NCI-H524 treated with DMSO at 0.1 percent for 48 hours (cell line): Measurements from ENCODE around the gene SURF2.

ENCODE experiments used
- DNase-seq: peaks from one replicate; lab custom pipeline; 2025; lab: John Stamatoyannopoulos, UW

SURF2 gene

DNA sequence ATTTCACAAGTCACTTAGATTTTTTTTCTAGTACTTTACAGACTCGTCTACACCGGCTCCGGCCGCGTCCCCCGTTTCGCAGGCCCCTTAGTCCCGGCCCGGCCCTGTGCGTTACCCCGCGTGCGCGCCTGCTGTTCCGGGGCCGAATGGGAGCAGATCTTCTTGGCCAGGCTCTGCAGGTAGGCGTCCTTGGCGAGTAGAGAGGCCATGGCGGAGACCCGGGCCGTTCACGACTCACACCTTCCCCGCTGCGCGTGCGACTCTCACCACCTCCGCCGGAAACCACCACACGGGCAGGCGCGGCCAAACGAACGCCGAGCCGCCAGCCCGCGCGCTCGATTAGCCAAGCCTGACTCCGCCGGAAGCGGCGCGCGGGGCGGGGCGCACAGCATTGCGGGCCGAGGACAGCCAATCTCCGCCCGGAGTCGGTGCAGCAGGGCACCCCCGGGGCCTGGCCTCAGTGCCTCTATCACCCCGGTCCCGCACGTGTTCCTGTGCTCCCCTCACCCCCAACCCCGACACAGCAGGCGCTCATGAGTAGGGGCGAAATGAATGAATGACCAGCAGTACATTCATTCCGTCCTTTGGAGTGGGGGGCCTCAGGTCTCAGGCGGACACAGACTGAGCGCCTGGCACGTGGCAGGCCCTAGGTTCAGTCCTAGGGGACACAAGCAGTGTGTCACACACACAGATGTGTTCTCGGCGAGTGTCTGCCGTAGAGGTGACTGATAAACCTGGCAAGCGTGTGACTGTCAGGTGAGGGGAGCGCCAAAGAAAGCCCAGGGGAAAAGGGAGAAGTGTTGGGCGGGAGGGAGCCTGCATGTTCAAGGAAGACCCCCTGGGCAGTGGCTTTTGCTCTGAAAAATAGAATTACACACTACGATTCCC lies 20.2 kb upstream of the SURF2 start, which contains the start of gene SURF6:
Gene SURF6, minus strand, starts transcription at position 265 of the 888 bp plus-strand sequence. Its CDS starts 56 bp downstream, at position 209.
- peak; percentile 67 for DNase-seq

DNA sequence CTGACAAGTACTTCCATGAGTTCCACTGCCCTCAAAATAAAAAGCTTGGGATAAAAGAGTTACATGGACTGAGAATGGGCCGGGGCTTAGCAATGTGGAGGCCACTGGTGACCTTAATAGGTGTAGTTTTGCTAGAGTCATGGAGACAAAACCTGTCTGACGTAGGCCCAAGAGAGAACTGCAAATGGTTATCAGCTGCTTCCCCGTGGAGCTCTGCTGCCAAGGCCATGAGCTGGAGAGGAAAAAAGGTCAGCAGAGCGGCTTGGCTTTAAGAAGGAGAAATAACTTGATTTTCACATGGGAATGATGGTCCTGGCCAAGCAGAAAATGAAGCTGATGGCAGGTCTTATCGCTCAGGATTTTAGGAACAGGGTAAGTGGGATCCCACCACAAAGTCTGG lies 16.7 kb upstream of the SURF2 start:
- DNase-seq, result no peak

DNA sequence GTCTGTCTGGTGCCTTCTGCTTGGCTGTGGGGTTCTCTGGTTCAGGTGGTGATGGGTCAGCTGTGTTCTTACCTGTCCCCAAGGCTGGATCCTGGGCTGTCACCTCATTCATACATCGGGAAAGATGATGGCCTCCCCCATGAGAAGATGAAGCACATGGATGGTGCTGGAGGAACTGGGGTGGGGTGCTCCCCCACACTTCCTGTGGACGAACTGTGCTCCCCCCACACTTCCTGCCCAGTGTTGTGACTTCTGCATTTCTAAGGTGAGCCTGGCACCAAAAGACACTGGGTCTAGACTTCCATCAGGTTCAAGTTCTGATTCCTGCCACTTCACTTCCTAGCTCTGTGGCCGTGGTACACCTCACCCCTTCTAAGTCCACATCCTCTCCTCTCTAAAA lies 16.1 kb upstream of the SURF2 start:
- DNase-seq, result no peak

DNA sequence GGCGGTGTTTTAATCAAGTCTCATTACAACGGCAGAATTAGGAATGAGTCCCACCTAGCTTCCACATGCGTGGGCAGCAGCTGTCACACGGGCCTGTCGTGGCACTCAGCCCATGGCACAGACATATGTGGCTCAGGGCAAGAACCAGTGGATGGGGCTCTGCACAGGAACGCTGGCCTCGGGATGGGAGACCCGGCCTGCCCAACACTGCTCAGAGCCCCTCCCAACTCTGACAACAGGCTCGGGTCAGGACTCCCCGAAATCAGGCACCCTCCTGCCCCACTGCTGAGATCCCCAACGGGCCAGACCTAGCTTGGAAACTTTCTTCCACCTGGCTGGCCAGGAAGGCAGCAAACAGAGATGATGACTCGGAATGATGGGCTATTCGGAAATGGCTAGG lies 15.4 kb upstream of the SURF2 start:
- no peak for DNase-seq

DNA sequence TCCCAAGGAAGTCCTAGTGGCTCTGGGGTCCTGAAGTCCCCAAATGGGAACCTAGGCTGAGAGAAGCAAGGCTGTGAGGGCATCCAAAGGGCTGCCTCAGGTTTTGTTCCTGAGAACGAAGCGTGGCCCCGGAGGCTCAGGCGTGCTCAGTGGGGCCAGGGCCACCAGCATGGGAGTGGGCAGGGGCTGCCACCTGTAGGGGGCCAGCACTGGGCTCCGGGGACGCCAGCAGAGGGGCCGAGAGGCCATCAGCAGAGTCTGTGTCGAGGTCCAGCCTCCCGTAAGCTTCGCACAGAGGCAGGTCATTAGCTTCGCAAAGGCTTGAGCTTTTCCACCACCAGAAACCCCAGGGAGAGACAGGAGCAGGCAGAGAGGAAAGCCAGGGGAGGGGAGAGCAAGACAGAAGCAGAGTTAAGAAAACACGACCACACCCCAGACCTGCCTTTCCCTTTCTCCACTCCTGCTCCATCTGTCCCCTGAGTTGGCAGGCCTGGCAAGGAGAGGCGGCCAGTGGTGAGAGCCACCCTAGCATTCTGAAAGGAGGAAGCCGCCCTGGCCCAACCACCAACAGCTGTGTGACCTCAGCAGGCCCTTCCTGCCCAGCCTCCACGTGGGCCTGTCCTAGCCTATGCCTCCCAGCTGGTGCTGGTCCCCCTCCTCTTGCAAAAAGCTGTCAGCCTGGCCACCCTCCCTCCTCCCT lies 14.8 kb upstream of the SURF2 start:
- no peak for DNase-seq

DNA sequence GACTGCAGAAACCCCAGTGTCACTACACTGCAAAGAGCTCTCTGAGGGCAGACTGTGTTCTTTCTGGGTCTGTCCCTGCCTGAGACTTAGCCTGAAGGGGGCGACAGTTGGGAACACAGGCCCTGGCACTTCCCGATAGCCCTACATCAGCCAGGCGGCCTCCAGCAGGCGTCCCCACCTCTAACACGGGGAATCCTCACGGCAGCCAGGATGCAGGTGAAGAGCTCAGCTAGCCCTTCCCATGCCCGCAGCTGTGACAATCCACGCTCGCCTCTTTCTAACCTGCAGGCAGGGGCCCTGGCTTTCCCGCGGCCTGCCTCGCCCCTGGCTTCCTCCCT lies 14.3 kb upstream of the SURF2 start:
- DNase-seq, result no peak

DNA sequence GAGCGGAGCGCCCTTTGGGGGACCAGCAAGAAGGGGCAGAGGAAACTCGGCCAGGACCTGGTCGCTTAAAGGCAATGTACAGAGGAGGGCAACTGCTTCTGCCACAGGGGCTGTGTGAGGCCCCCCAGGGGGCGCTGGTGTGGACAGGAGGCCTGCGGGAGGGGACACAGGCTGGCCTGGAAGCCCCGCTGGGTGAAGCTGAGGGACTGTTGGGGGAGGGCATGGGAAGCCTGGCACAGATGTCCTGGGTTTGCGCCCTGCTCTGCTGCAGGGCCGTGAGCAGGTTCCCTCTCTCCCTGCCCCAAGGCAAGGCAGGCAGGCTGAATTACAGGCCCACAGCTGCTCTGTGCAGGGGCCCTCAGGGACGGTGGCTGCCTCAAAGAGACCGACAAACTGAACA lies 13.8 kb upstream of the SURF2 start:
- no peak for DNase-seq

DNA sequence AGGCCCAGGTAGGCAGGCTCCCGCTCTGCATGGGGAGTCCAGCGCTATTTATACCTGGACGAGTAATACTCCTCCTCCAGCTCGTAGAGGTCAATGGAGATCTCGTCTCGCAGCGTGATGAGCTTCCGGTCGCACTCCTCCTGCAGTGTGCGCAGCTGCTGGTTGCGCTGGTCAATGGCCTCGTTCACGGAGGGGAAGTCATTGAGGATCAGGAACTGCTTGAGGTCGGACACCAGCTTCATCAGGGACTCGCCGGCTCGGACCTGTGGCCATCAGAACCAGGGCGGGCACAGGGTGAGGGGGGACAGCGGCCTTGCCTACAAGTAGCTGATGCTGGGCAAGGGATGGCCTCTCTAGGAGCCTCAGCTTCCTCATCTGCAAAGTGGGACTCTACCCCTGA lies 12.3 kb upstream of the SURF2 start:
- no peak for DNase-seq

DNA sequence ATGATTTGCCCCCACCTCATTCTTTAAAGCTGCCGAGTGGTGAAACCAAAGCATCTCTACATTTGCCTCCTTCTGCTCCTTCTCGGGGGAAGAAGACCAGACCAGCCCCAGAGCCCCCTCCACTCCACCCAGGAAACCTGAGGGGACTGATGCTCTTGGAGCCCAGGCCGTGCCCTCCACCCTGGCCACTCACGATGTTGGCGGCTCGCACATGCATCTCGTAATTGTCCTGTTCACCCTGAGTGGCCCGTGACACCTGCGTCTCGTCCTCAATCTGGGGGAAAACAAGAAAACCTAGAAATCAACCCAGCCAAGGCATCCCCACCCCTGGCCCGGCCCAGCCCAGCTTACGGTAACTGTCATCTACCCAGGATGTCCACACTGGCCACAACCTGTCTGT lies 11.4 kb upstream of the SURF2 start:
- no peak for DNase-seq

DNA sequence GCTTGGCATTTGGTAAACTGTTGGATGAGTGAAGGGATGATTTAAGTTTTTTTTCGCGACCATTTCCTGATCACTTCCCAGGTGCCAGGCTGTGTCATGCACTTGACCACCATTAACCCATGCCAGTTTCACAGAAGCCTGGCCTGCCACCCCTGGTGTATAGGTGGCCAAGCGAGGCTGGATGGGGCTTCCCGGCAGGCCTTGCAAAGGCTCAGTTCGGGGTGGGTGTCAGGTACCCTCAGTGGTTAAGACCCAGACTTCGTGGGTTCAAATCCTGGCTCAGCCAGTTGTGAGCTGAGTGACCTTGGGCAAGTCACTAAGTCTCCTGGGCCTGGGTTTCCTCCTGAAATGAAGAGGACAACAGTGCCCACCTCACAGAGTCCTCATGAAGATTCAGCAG lies 10.8 kb upstream of the SURF2 start:
- no peak for DNase-seq

DNA sequence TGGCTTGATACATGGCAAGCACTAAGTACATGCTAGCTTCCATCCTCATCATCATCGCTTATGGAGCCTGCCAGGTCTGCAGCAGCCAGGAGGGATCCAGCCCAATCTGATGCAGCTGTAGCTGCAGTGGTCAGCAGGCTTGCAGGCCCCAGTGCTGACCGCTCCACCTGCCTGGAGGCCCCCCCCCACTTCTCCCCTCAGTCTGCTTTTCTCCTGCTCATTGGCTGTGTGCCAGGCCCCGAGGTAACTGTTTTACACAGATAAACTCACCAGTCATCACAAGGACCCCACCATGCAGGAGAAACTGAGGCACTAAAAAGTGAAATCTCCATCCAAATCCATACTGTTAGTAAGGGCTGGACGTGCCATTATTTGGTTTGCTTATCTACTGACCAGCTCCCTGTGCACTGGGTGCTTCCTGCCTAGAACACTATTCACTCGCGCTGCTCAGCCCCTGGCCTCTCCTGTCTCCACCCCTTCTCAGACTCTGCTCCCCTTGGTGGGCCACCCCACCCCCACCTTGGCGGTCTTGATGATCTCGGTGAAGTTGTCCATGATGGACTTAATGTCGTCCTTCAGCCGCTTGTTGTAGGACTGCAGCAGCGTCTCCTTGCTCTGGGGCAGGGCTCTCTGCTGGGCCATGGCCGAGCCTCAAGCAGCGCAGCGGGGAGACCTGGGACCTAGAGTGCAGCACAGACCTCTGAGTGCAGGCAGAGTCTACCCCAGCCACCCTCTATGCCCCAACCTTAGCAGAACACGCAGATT lies 10.1 kb upstream of the SURF2 start:
- DNase-seq, result no peak

DNA sequence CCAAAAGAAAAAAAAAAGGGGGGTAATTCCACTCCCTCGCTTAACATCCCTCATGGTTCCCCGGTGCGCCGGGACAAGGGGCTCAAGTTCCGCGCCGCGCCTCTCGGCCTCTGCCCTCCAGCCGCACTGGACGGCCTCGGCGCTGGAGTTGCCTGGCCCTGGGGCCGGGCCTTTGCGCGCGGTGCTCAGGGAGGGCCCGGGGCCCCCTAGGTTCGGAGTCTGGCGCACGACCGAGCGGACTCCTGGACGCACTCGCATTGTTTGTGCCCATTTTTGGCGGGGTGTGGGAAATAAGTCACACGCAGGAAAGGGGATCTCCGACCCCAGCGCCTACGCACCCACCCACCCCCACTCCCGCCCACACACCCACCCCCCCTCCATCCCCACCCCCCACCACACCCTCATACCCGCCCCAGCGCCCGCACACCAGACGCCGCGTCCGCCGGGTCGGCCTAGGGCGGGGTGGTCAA lies 8.8 kb upstream of the SURF2 start:
- DNase-seq, result no peak

DNA sequence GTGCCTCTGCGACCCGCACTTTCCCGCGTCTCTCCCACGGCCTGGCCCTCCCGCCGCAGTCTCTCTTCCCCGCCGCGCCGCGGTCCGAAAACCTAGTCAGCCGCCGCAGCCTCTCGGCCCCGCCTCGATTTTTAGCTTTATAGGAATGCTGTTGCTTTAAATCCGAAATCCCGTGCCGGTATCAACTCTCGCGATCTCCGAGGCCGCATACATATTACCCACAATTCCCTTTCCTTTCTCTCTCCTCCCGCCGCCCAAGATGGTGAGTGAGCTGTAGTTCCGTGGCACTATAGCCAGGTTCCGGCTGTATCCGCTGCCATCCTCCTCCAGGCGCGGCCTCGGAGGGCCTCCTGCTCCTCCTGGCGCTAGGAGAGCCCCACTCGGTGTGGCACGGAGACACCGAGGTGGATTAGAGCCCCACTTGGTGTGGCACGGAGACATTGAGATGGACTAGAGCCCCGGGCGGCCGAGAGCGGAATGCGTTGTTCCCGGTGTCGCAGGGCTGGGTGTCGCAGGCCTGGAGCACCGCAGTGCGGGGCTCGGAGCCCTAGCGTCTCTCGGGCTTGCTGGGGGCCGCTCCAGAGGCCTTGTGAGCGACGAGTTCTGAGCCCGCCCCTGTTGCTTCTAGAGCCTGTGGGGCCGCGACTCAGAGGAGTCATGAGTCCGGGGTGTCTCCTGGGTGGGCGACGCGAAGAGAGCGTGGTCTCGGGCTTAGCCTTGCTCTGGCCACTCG lies 8.2 kb upstream of the SURF2 start, which contains the start of the genes MED22 and RPL7A:
Gene MED22, minus strand, starts transcription at position 147 of the 733 bp plus-strand sequence. CDS start 1,469 bp downstream, outside the sequence.
Gene RPL7A, plus strand, starts transcription at position 234 of the 733 bp plus-strand sequence. Its CDS starts 26 bp downstream, at position 260.
- peak; percentile 96 for DNase-seq

DNA sequence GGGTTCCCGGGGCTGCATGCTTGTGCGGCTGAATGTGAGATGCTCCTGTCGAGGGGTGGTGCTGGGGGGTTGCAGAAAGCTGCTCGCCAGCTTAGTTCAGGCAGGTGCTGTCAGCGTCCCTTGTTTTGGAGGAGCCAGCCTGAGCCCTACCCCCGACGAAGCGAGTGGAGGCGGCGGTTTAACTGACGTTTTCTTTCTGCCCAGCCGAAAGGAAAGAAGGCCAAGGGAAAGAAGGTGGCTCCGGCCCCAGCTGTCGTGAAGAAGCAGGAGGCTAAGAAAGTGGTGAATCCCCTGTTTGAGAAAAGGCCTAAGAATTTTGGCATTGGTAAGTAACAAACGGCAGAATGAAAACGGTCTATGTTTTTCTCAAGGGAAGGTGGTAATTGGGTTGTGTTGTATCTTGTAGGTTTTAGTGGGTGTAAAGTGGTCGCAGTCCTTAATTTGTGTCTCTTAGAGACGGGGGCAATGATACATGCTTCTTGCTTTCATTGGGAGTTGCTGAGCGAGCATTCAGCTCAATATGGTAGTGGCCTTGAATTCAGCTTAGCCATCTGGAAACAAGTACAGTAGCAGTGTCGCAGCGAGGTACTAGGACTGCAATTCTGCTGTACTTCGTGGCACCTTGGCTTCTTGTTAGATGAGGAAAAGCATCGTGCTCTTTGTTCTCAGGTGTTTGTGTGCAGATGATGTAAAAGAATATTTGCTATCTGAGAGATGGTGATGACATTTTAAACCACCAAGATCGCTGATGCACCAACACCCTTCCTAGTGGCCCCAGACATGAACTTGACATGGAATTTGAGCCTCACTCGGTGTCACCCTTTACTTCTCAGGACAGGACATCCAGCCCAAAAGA lies 7.4 kb upstream of the SURF2 start:
- no peak for DNase-seq

DNA sequence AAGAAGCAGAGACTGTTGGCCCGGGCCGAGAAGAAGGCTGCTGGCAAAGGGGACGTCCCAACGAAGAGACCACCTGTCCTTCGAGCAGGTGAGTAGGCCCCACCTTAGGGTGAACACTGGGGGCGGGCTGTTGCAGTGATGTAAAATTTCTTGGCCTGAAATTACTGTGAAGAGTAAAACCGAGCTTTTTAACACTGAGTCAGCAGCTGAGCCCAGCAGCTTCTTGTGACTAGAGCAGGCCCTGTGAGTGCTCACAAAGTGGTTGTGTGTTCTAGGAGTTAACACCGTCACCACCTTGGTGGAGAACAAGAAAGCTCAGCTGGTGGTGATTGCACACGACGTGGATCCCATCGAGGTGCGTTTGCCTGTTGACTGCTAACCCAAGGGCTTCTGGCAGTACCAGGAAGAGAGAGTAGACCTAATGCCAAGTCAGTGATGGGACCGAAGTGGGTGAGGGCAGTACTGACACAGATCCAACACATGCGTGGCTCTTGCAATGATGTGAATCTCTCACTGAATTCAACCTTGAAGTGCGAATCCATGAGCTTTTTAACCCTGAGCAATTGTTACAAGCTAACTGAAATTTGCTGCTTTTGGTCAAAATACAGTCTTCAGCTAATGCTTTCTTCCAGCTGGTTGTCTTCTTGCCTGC lies 6.3 kb upstream of the SURF2 start:
- no peak for DNase-seq

DNA sequence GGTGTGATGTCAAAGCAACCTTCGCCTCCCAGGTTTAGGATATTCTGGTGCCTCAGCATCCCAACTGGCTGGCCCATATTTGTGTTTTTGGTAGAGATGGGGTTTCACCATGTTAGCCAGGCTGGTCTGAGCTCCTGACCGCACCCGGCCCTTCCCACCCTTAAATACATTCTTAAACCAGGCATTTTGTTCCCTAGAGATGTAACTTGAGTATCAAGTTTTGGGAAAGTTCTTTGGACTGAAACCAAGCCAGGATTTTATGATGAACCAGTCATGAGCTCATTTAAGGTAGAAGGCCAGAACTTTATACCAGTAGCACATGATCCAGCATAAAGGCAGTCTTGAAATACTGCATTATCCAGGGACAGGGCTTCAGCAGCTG lies 4.8 kb upstream of the SURF2 start:
- DNase-seq, result no peak

DNA sequence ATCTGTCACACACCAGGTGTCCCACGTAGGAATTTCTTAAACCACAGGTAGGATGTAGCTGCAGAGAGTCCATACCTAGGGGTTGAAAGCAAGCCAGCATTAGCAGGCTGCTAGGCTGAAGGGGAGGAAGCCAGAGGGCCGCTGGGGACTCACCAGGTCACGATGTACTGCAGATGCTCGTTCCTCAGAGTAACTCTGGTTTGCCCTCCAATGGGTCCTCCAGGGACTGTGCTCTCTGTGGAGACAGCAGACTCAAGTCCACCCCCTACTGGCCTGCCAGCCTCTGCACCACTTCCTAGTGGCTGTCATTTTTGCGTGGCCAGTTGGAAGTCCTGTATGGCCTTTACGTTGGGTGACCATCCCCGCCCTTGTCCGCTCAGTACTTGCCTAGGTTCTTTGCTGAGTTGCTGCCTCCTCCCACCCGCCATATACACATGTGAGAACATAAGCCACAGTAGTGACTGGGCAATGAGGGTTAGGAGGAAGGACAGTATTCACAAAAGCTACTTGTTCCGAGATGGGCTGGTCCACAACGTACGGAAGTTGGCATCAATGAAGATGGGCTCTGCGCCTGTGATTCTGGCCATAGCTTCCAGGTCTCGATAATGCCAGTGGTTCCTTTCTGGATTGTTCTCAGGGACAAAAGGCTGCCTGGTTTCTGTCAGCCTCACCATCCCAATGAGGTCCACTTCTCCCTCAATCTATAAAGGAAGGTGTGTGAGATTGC lies 4.3 kb upstream of the SURF2 start:
- no peak for DNase-seq

DNA sequence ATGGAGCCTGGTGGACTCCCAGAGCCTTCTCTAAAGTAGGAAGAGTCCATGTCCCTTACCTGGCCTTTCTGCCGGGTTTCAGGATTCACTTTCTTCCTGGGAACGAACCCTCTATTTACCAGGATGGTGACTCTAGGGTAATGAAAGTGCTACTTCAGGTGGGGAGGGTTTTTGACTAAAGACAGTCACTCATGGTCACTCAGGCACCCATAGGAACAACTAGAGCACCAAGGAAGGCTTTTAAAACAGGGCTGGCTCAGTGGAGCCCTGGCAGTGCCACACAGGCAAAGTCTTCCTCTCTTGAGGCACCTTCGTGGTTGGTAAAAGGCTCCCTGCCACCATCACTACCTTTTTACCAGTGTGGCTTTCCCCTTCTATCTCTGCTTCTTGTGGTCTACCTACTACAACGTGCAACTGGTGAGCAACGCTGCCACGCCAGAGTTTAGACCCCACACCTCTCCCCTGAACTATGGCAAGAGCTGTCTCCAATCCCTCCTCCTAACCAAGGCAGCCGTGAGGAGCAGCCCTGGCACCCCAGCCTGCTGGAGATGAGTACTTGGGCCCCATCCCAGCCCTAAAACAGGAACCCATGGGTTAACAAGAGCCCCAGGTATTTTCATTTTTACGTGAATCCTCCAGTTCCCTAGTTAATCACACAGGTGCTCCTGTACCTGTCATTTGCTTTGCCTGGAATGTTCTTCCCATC lies 3.6 kb upstream of the SURF2 start:
- no peak for DNase-seq

DNA sequence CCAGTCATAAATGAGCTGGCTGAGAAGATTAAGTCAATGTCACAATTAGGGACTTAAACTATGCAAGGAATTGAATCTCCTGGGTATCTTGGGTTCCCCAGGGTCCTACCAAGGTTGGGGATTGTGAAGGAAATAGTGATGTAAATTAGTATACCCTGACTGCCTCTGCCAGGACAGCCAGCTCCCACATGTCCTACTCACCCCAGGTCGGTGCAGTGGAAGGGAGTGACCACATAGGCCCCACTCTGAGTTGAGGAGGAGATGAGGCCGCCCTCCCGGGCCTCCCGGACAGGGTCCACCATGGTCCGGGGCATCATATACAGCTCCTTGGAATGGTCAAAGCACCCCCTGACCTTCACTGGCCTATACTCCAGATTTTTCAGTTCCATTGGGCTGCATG lies 2.8 kb upstream of the SURF2 start:
- no peak for DNase-seq
